Heart right ventricle (tissue), 16 donors: ENCODE results near the gene ERBB4. TPM values are rescaled to one million over a fixed set of nuclear protein-coding genes. Genes with fewer than 3 reads are reported as not detected.

Source experiments
- ATAC-seq, 8 donors: fragments of 200-7000 bp; cut with Tn5 transposase; one replicate each; pipeline ENCODE4 v1.9.1; 2020; ENCODE audit warnings: mild to moderate bottlenecking in 8 of 8, moderate library complexity in 8 of 8, moderate number of reproducible peaks in 1 of 8
- DNase-seq, 2 donors: peaks; one replicate each; pipeline ENCODE4 v3.0.0-alpha.2; 2020
- H3K27ac ChIP-seq, 10 donors: fragments of 200-600 bp; sonication (generic) in 2 of 10; one replicate each; pipeline versions ENCODE4 v1.5.0 to v1.8.0; 2020 to 2022; ENCODE audit warnings: mild to moderate bottlenecking in 3 of 10
- H3K27me3 ChIP-seq, 7 donors: fragments of 200-600 bp; one replicate each; pipeline ENCODE4 v1.8.0; 2021 to 2022; ENCODE audit warnings: mild to moderate bottlenecking in 2 of 7
- H3K36me3 ChIP-seq, 9 donors: fragments of 200-600 bp; sonication (generic) in 1 of 9; one replicate each; pipeline versions ENCODE4 v1.5.0 to v1.8.0; 2020 to 2022; ENCODE audit warnings: mild to moderate bottlenecking in 2 of 9
- H3K4me1 ChIP-seq, 9 donors: fragments of 200-600 bp; sonication (generic) in 1 of 9; one replicate each; pipeline versions ENCODE4 v1.5.0 to v1.8.0; 2020 to 2022; ENCODE audit warnings: mild to moderate bottlenecking in 4 of 9
- H3K4me3 ChIP-seq, 10 donors: fragments of 200-600 bp; sonication (generic) in 2 of 10; one replicate each; pipeline versions ENCODE4 v1.5.0 to v1.8.0; 2020 to 2022; ENCODE audit warnings: mild to moderate bottlenecking in 7 of 10, moderate library complexity in 2 of 10
- H3K9me3 ChIP-seq, 11 donors: fragments of 200-600 bp in 10 of 11; sonication (generic) in 2 of 11; one replicate each; pipeline versions ENCODE4 v1.5.0 to v1.8.0; 2013 to 2022; ENCODE audit warnings: mild to moderate bottlenecking in 2 of 11, control low read depth in 1 of 11, moderate library complexity in 1 of 11
- WGBS, 2 donors: extraction: QIAGEN DNeasy Blood & Tissue Kit; methylation state at CpG; one replicate each; pipeline ENCODE4 v1.1.7; 2013; ENCODE audit warnings: inconsistent platforms in 1 of 2; 5-methylcytosine and 5-hydroxymethylcytosine counted together
- intact Hi-C, 10 donors: fragments of 100-400 bp; cut with DNase I; formaldehyde crosslinking; loops; one replicate each; pipeline versions ENCODE4 v1.11.1 to v1.14.2; 2022
- polyA plus RNA-seq, 2 donors: library from polyadenylated mRNA; stranded (reverse); fragments of 200-250 nt; gene quantifications; one replicate each; pipeline ENCODE4 v1.2.3, GENCODE V29; 2013
- total RNA-seq, 10 donors: library from RNA; stranded (reverse); fragmentation: NEBNext Ultra II Directional in 3 of 10; extraction: Animal tissue kit (Norgen Biotek cat#: 25700) in 3 of 10; gene quantifications; one replicate each; pipeline versions ENCODE4 v1.2.1 to v1.2.4, GENCODE V29; 2021 to 2023
- TF ChIP-seq, protein P1 (sequence below), 9 donors: fragments of 200-600 bp; sonication (generic) in 2 of 9; IDR thresholded peaks; one replicate each; pipeline versions ENCODE4 v1.5.0 to v1.8.0; 2021 to 2022; ENCODE audit warnings: antibody characterized with exemption in 9 of 9, mild to moderate bottlenecking in 5 of 9, moderate library complexity in 1 of 9
- donor health status: Arrhythmogenic right ventricular cardiomyopathy.
- donor health status: ischemic (EF 13 %, LVEDD 7.1; RV severe dilation, severe dysfunction).
- donor health status: healthy with polysubstance abuse.
- donor health status: DM: no; HTN: yes; CAD: no.
- donor health status: DM: no; HTN: no; CAD: no.
- donor health status: ischemic (EF 25% LVEDD 6.9; RV normal size, moderate dysfunction).
- donor health status: ischemic (EF 25% LVEDD 5.7; RV mildly dilated, moderate dysfunction).
- donor health status: healthy.
- donor health status: DM: yes; HTN: yes; CAD: no.
- donor health status: Ischemic cardiomyopathy.
- donor health status: ischemic (EF 35%, LVEDD 5.7; RV mildly dilated, moderate dysfunction).
- donor health status: nonischemic (EF 11% LVEDD 7.7; RV severe dilation, severe dysfunction).
- donor health status: DM: yes; HTN: yes; CAD: no.
- donor health status: PGD.
- donor health status: ischemic (EF 29% LVEDD 5.4; RV normal size, mild dysfunction).
- donor health status: nonischemic (EF 23%, LVEDD 6.1; RV moderate dilation, normal function).

Gene ERBB4
- total and polyA plus RNA-seq, 12 donors, result 1.2 to 24.6 (median 16.1) TPM

DNA sequence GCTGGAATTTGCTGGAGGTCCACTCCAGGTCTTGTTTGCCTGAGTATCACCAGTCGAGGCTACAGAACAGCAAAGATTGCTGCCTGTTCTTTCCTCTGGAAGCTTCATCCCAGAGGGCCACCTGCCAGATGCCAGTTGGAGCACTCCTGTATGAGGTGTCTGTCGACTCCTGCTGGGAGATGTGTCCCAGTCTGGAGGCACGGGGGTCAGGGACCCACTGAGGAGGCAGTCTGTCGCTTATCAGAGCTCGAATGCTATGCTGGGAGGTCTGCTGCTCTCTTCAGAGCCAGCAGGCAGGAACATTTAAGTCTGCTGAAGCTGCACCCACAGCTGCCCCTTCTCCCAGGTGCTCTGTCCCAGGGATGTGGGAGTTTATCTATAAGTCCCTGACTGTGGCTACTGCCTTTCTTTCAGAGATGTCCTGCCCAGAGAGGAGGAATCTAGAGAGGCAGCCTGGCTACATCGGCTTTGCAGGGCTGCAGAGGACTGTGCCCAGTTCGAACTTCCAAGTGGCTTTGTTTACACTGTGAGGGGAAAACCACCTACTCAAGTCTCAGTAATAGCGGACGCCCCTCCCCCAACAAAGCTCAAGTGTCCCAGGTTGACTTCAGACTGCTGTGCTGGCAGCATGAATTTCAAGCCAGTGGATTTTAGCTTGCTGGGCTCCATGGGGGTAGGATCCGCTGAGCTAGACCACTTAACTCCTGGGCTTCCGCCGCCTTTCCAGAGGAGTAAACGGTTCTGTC lies 301.1 kb downstream of the ERBB4 start:
- no peaks in the 10 kb centered on the region for H3K4me1 ChIP-seq
- no peak overlapping the region for H3K27ac ChIP-seq
- no peaks in the 10 kb centered on the region for H3K27me3 ChIP-seq
- intact Hi-C loops, result no loop called here
- 41% methylated on average over 13 of the region's 13 CpGs for WGBS, 2 donors
- H3K36me3 ChIP-seq, result no peaks in the 10 kb centered on the region
- no peak overlapping the region for H3K4me3 ChIP-seq
- ATAC-seq (no peak), DNase-seq (no peak)
- TF ChIP-seq, protein P1, sequence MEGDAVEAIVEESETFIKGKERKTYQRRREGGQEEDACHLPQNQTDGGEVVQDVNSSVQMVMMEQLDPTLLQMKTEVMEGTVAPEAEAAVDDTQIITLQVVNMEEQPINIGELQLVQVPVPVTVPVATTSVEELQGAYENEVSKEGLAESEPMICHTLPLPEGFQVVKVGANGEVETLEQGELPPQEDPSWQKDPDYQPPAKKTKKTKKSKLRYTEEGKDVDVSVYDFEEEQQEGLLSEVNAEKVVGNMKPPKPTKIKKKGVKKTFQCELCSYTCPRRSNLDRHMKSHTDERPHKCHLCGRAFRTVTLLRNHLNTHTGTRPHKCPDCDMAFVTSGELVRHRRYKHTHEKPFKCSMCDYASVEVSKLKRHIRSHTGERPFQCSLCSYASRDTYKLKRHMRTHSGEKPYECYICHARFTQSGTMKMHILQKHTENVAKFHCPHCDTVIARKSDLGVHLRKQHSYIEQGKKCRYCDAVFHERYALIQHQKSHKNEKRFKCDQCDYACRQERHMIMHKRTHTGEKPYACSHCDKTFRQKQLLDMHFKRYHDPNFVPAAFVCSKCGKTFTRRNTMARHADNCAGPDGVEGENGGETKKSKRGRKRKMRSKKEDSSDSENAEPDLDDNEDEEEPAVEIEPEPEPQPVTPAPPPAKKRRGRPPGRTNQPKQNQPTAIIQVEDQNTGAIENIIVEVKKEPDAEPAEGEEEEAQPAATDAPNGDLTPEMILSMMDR (IDR thresholded peaks at IDR 0.05), result no peak
- H3K9me3 ChIP-seq, result peaks cover 0 to 7% (median 0%) of the 10 kb centered on the region in 11 donors

DNA sequence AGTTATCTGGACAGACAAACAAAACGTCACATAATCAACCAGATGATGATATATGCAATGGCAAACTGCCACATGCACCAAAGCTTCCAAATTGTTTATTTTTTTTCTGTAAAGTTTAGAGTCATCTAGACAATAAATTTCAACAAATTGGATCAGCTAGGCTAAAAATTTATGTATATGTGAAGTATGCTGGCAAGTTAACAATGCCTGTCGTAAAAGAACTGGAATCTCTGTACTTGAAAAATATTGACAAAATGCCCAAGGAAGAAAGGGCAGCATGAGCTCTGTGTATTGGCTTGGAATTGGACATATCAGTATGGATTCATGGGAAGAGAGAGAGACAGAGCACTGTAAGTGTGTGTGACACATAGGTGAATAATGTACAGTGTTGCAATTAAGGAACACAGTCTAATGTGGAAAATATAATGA lies 309.8 kb downstream of the ERBB4 start:
- H3K4me1 ChIP-seq, result no peaks in the 10 kb centered on the region
- intact Hi-C loops, result no loop called here
- 7 to 24% methylated on average over 2 of the region's 2 CpGs for WGBS, 2 donors
- H3K4me3 ChIP-seq, result no peak overlapping the region
- ATAC-seq, result no peak
- H3K36me3 ChIP-seq, result no peaks in the 10 kb centered on the region
- DNase-seq, result no peak
- TF ChIP-seq, protein P1 (IDR thresholded peaks at IDR 0.05), result no peak
- H3K9me3 ChIP-seq, result no peaks in the 10 kb centered on the region
- no peaks in the 10 kb centered on the region for H3K27me3 ChIP-seq
- H3K27ac ChIP-seq, result no peak overlapping the region

DNA sequence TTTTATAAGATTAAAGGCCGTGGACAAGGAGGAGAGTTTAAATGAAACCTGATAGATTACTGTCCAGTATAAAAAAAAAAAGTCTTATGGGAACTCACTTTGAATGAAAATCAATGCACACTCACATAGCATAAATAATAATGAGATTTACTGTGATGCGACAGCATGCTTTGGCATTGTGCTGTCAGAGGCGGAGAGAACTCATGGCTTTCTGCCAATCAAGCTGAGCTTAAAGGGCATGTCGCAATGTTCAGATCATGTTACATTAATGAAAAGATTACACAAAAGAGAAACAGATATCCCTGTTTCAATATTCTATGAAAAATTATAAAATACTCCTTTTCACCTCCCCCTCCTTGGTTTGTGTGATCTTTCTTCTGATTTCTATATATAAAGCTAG lies 310.8 kb downstream of the ERBB4 start:
- DNase-seq (peak in 1 of 2 donors; percentile 8), ATAC-seq (peak in 2 of 8 donors; percentile 52 to 55)
- intact Hi-C loops, result no loop called here
- H3K4me1 ChIP-seq, result no peaks in the 10 kb centered on the region
- TF ChIP-seq, protein P1 (IDR thresholded peaks at IDR 0.05), result no peak
- no peaks in the 10 kb centered on the region for H3K27me3 ChIP-seq
- 24 to 28% methylated on average over 4 of the region's 4 CpGs for WGBS, 2 donors
- H3K9me3 ChIP-seq, result no peaks in the 10 kb centered on the region
- no peak overlapping the region for H3K27ac ChIP-seq
- no peak overlapping the region for H3K4me3 ChIP-seq
- H3K36me3 ChIP-seq, result no peaks in the 10 kb centered on the region

DNA sequence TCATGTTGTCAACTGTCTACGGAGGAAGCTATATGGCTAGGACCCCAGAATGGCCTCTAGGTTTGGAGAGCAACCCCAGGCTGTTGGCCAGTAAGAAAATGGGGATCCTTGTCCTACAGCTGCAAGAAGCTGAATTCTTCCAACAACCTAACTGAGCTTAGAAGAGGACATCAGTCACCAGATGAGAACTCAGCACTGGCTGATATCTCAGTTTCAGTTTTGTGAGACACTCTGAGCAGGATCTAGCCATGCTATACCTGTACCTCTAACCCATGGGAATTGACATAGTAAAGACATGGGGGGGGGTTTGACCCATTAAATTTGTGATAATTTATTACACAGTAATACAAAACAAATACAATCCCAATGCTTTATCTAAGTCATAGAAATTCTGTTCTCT lies 312.5 kb downstream of the ERBB4 start:
- intact Hi-C loops, result no loop called here
- WGBS, 2 donors, result 71 to 89% methylated on average over 1 of the region's 1 CpG

More for the DNA sequence above, 312.5 kb downstream of the ERBB4 start:
- Histone ChIP-seq H3K36me3 (no peaks in the 10 kb centered on the region), H3K27ac (no peak overlapping the region), H3K9me3 (no peaks in the 10 kb centered on the region), H3K4me3 (no peak overlapping the region), H3K4me1 (no peaks in the 10 kb centered on the region), H3K27me3 (no peaks in the 10 kb centered on the region)
- ATAC-seq, result no peak
- TF ChIP-seq, protein P1 (IDR thresholded peaks at IDR 0.05), result no peak
- no peak for DNase-seq
